Measurements from ENCODE around the gene ZNF804A. TPM values are rescaled to one million over a fixed set of nuclear protein-coding genes. Genes with fewer than 3 reads are reported as not detected.

The ZNF804A gene
- total and polyA plus RNA-seq, 2 donors = 0.05 to 0.09 TPM

GRCh38 chr2:184799379-184799778, 201.1 kb downstream of the ZNF804A start:
- Histone ChIP-seq H3K4me3 (ENCODE audit: low read length in 2 of 2) (no peak overlapping the region), H3K4me1 (ENCODE audit: control insufficient read depth in 2 of 2, insufficient read depth in 2 of 2, low read length in 2 of 2) (no peaks in the 10 kb centered on the region), H3K27ac (ENCODE audit: low read depth in 1 of 2, low read length in 1 of 2) (no peak overlapping the region), H3K27me3 (ENCODE audit: control insufficient read depth in 2 of 2, insufficient read depth in 1 of 2, low read length in 1 of 2) (no peaks in the 10 kb centered on the region), H3K9me3 (ENCODE audit: control insufficient read depth in 2 of 2, insufficient read depth in 1 of 2, low read length in 1 of 2) (no peaks in the 10 kb centered on the region), H3K36me3 (ENCODE audit: control insufficient read depth in 2 of 2, insufficient read depth in 2 of 2, low read length in 1 of 2) (no peaks in the 10 kb centered on the region)
- DNase-seq (ENCODE audit: low read depth in 6 of 9, low spot score in 9 of 9) = no peak
- WGBS = 92% methylated on average over 4 of the region's 4 CpGs

- H3K4me3 ChIP-seq (ENCODE audit: low read length in 2 of 2) = no peak overlapping the region
- no peaks in the 10 kb centered on the region for H3K9me3 ChIP-seq (ENCODE audit: control insufficient read depth in 2 of 2, insufficient read depth in 1 of 2, low read length in 1 of 2)
- no peaks in the 10 kb centered on the region for H3K27me3 ChIP-seq (ENCODE audit: control insufficient read depth in 2 of 2, insufficient read depth in 1 of 2, low read length in 1 of 2)
- H3K36me3 ChIP-seq (ENCODE audit: control insufficient read depth in 2 of 2, insufficient read depth in 2 of 2, low read length in 1 of 2) = no peaks in the 10 kb centered on the region
- H3K4me1 ChIP-seq (ENCODE audit: control insufficient read depth in 2 of 2, insufficient read depth in 2 of 2, low read length in 2 of 2) = no peaks in the 10 kb centered on the region
- no peak overlapping the region for H3K27ac ChIP-seq (ENCODE audit: low read depth in 1 of 2, low read length in 1 of 2)
- WGBS = 86% methylated on average over 3 of the region's 3 CpGs
- DNase-seq (ENCODE audit: low read depth in 6 of 9, low spot score in 9 of 9) = no peak
These were observed 216.1 kb downstream of the ZNF804A start for GRCh38 chr2:184814421-184814820.

- H3K36me3 ChIP-seq (ENCODE audit: control insufficient read depth in 2 of 2, insufficient read depth in 2 of 2, low read length in 1 of 2) = no peaks in the 10 kb centered on the region
- no peaks in the 10 kb centered on the region for H3K4me1 ChIP-seq (ENCODE audit: control insufficient read depth in 2 of 2, insufficient read depth in 2 of 2, low read length in 2 of 2)
- DNase-seq (ENCODE audit: low read depth in 6 of 9, low spot score in 9 of 9) = no peak
- WGBS = 85% methylated on average over 1 of the region's 1 CpG
- H3K4me3 ChIP-seq (ENCODE audit: low read length in 2 of 2) = no peak overlapping the region
- no peaks in the 10 kb centered on the region for H3K27me3 ChIP-seq (ENCODE audit: control insufficient read depth in 2 of 2, insufficient read depth in 1 of 2, low read length in 1 of 2)
- no peak overlapping the region for H3K27ac ChIP-seq (ENCODE audit: low read depth in 1 of 2, low read length in 1 of 2)
- H3K9me3 ChIP-seq (ENCODE audit: control insufficient read depth in 2 of 2, insufficient read depth in 1 of 2, low read length in 1 of 2) = no peaks in the 10 kb centered on the region
These were observed 217.5 kb downstream of the ZNF804A start for GRCh38 chr2:184815824-184816223.

- Histone ChIP-seq H3K4me1 (ENCODE audit: control insufficient read depth in 2 of 2, insufficient read depth in 2 of 2, low read length in 2 of 2) (no peaks in the 10 kb centered on the region), H3K9me3 (ENCODE audit: control insufficient read depth in 2 of 2, insufficient read depth in 1 of 2, low read length in 1 of 2) (no peaks in the 10 kb centered on the region), H3K27ac (ENCODE audit: low read depth in 1 of 2, low read length in 1 of 2) (no peak overlapping the region), H3K36me3 (ENCODE audit: control insufficient read depth in 2 of 2, insufficient read depth in 2 of 2, low read length in 1 of 2) (no peaks in the 10 kb centered on the region), H3K27me3 (ENCODE audit: control insufficient read depth in 2 of 2, insufficient read depth in 1 of 2, low read length in 1 of 2) (no peaks in the 10 kb centered on the region), H3K4me3 (ENCODE audit: low read length in 2 of 2) (no peak overlapping the region)
- WGBS = 75% methylated on average over 2 of the region's 2 CpGs
- DNase-seq (ENCODE audit: low read depth in 6 of 9, low spot score in 9 of 9) = no peak
These were observed 226.3 kb downstream of the ZNF804A start for GRCh38 chr2:184824597-184824996.

GRCh38 chr2:184830531-184830930, 232.2 kb downstream of the ZNF804A start:
- WGBS = 93% methylated on average over 1 of the region's 1 CpG
- Histone ChIP-seq H3K9me3 (ENCODE audit: control insufficient read depth in 2 of 2, insufficient read depth in 1 of 2, low read length in 1 of 2) (no peaks in the 10 kb centered on the region), H3K4me1 (ENCODE audit: control insufficient read depth in 2 of 2, insufficient read depth in 2 of 2, low read length in 2 of 2) (no peaks in the 10 kb centered on the region), H3K36me3 (ENCODE audit: control insufficient read depth in 2 of 2, insufficient read depth in 2 of 2, low read length in 1 of 2) (no peaks in the 10 kb centered on the region), H3K4me3 (ENCODE audit: low read length in 2 of 2) (no peak overlapping the region), H3K27ac (ENCODE audit: low read depth in 1 of 2, low read length in 1 of 2) (no peak overlapping the region), H3K27me3 (ENCODE audit: control insufficient read depth in 2 of 2, insufficient read depth in 1 of 2, low read length in 1 of 2) (no peaks in the 10 kb centered on the region)
- DNase-seq (ENCODE audit: low read depth in 6 of 9, low spot score in 9 of 9) = no peak

GRCh38 chr2:184834699-184835397, 236.5 kb downstream of the ZNF804A start:
- H3K4me1 ChIP-seq (ENCODE audit: control insufficient read depth in 2 of 2, insufficient read depth in 2 of 2, low read length in 2 of 2) = no peaks in the 10 kb centered on the region
- H3K36me3 ChIP-seq (ENCODE audit: control insufficient read depth in 2 of 2, insufficient read depth in 2 of 2, low read length in 1 of 2) = no peaks in the 10 kb centered on the region
- DNase-seq (ENCODE audit: low read depth in 6 of 9, low spot score in 9 of 9) = no peak
- H3K9me3 ChIP-seq (ENCODE audit: control insufficient read depth in 2 of 2, insufficient read depth in 1 of 2, low read length in 1 of 2) = peaks cover 0 to 2% of the 10 kb centered on the region in 2 donors
- H3K4me3 ChIP-seq (ENCODE audit: low read length in 2 of 2) = no peak overlapping the region
- H3K27me3 ChIP-seq (ENCODE audit: control insufficient read depth in 2 of 2, insufficient read depth in 1 of 2, low read length in 1 of 2) = no peaks in the 10 kb centered on the region
- H3K27ac ChIP-seq (ENCODE audit: low read depth in 1 of 2, low read length in 1 of 2) = no peak overlapping the region

- no peaks in the 10 kb centered on the region for H3K27me3 ChIP-seq (ENCODE audit: control insufficient read depth in 2 of 2, insufficient read depth in 1 of 2, low read length in 1 of 2)
- no peak overlapping the region for H3K4me3 ChIP-seq (ENCODE audit: low read length in 2 of 2)
- DNase-seq (ENCODE audit: low read depth in 6 of 9, low spot score in 9 of 9) = no peak
- no peaks in the 10 kb centered on the region for H3K36me3 ChIP-seq (ENCODE audit: control insufficient read depth in 2 of 2, insufficient read depth in 2 of 2, low read length in 1 of 2)
- peaks cover 0 to 2% of the 10 kb centered on the region in 2 donors for H3K9me3 ChIP-seq (ENCODE audit: control insufficient read depth in 2 of 2, insufficient read depth in 1 of 2, low read length in 1 of 2)
- no peaks in the 10 kb centered on the region for H3K4me1 ChIP-seq (ENCODE audit: control insufficient read depth in 2 of 2, insufficient read depth in 2 of 2, low read length in 2 of 2)
- no peak overlapping the region for H3K27ac ChIP-seq (ENCODE audit: low read depth in 1 of 2, low read length in 1 of 2)
These were observed 237.0 kb downstream of the ZNF804A start for GRCh38 chr2:184835398-184835715.

- 81% methylated on average over 2 of the region's 2 CpGs for WGBS
- no peak for DNase-seq (ENCODE audit: low read depth in 6 of 9, low spot score in 9 of 9)
- no peaks in the 10 kb centered on the region for H3K36me3 ChIP-seq (ENCODE audit: control insufficient read depth in 2 of 2, insufficient read depth in 2 of 2, low read length in 1 of 2)
- no peaks in the 10 kb centered on the region for H3K4me1 ChIP-seq (ENCODE audit: control insufficient read depth in 2 of 2, insufficient read depth in 2 of 2, low read length in 2 of 2)
- no peaks in the 10 kb centered on the region for H3K9me3 ChIP-seq (ENCODE audit: control insufficient read depth in 2 of 2, insufficient read depth in 1 of 2, low read length in 1 of 2)
- no peak overlapping the region for H3K4me3 ChIP-seq (ENCODE audit: low read length in 2 of 2)
- H3K27ac ChIP-seq (ENCODE audit: low read depth in 1 of 2, low read length in 1 of 2) = no peak overlapping the region
- H3K27me3 ChIP-seq (ENCODE audit: control insufficient read depth in 2 of 2, insufficient read depth in 1 of 2, low read length in 1 of 2) = no peaks in the 10 kb centered on the region
These were observed 249.0 kb downstream of the ZNF804A start for GRCh38 chr2:184847331-184847730.

- H3K9me3 ChIP-seq (ENCODE audit: control insufficient read depth in 2 of 2, insufficient read depth in 1 of 2, low read length in 1 of 2) = no peaks in the 10 kb centered on the region
- H3K27ac ChIP-seq (ENCODE audit: low read depth in 1 of 2, low read length in 1 of 2) = no peak overlapping the region
- no peaks in the 10 kb centered on the region for H3K27me3 ChIP-seq (ENCODE audit: control insufficient read depth in 2 of 2, insufficient read depth in 1 of 2, low read length in 1 of 2)
- no peaks in the 10 kb centered on the region for H3K4me1 ChIP-seq (ENCODE audit: control insufficient read depth in 2 of 2, insufficient read depth in 2 of 2, low read length in 2 of 2)
- DNase-seq (ENCODE audit: low read depth in 6 of 9, low spot score in 9 of 9) = no peak
- H3K4me3 ChIP-seq (ENCODE audit: low read length in 2 of 2) = no peak overlapping the region
- H3K36me3 ChIP-seq (ENCODE audit: control insufficient read depth in 2 of 2, insufficient read depth in 2 of 2, low read length in 1 of 2) = no peaks in the 10 kb centered on the region
These were observed 251.2 kb downstream of the ZNF804A start for GRCh38 chr2:184849516-184849915.

GRCh38 chr2:184851576-184851975, 253.2 kb downstream of the ZNF804A start:
- Histone ChIP-seq H3K27ac (ENCODE audit: low read depth in 1 of 2, low read length in 1 of 2) (no peak overlapping the region), H3K4me1 (ENCODE audit: control insufficient read depth in 2 of 2, insufficient read depth in 2 of 2, low read length in 2 of 2) (no peaks in the 10 kb centered on the region), H3K27me3 (ENCODE audit: control insufficient read depth in 2 of 2, insufficient read depth in 1 of 2, low read length in 1 of 2) (no peaks in the 10 kb centered on the region), H3K9me3 (ENCODE audit: control insufficient read depth in 2 of 2, insufficient read depth in 1 of 2, low read length in 1 of 2) (no peaks in the 10 kb centered on the region), H3K4me3 (ENCODE audit: low read length in 2 of 2) (no peak overlapping the region), H3K36me3 (ENCODE audit: control insufficient read depth in 2 of 2, insufficient read depth in 2 of 2, low read length in 1 of 2) (no peaks in the 10 kb centered on the region)
- DNase-seq (ENCODE audit: low read depth in 6 of 9, low spot score in 9 of 9) = no peak
- 84% methylated on average over 1 of the region's 1 CpG for WGBS

Measured in thymus (tissue), 11 donors.